ENCODE data around the gene GTF3A.

DNA sequence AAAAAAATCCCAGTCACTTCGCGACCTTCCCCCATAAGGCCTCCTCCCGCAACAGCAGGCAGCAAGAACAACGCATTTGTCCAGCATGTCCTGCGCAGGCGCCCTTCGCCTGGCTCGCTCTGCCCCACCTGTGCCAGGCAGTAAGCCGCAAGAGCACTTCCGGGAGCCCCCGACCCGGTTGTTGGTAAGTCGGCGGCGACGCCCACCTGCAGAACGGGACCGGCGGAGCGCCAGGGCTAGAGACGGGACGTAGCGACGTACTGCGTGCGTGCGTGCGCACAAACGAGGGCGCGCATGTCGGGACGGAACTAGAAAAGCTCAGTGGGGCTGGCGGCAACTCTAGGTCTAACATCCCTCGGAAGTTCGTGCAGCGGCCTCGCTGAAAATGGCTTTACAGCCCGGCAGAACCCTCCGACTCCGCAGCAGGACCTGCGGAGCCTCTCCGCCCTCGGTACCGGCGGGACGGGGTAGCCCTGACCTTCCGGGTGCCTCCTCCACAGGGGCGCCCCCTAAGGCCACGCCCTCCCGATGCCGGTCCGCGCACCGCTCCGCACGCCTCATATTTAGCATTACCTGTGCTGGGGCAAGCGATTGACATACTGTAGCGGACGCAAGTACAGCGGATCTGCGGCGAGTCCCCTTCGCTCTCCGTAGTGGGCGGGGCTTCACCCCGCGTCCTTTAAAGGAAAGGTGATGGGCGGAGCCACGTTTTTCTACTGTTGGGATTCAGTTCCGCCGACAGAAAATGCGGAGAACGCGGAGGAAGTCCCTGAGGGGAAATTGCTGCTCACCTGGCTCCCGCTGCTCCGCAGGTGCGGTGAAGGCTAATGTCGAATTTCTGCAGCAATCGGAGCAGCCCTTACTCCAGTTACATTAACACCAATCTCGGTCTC is 25.8 kb downstream of the GTF3A start, which contains the start of gene MTIF3:
- TF ChIP-seq GATA3 (IDR thresholded peaks at IDR 0.05; ENCODE audit: low read depth, low read length) (no peak), GATA2 (IDR thresholded peaks at IDR 0.05; ENCODE audit: low read depth, low read length) (no peak)

Measured in SH-SY5Y (cell line).